SU-DHL-6 (cell line): ENCODE measurements around the gene OXSR1.

Source experiments
- H2AFZ ChIP-seq: fragments of 200-600 bp; sonication (generic); 2 replicates; pipeline ENCODE4 v1.6.1; 2014; ENCODE audit warnings: low read depth, mild to moderate bottlenecking, moderate library complexity, mixed read lengths, antibody characterized with exemption, low read length; ENCODE audit not compliant: severe bottlenecking
- H3F3A ChIP-seq: fragments of 200-600 bp; shearing (Covaris generic); 2 replicates; pipeline ENCODE4 v1.6.0; 2016; ENCODE audit warnings: antibody characterized with exemption, mild to moderate bottlenecking; ENCODE audit not compliant: insufficient read depth
- H3K27ac ChIP-seq: fragments of 200-600 bp; sonication (generic); 2 replicates; pipeline ENCODE4 v1.5.1; 2016; ENCODE audit warnings: low read depth, mild to moderate bottlenecking, low read length, moderate library complexity, mixed read lengths
- H3K27me3 ChIP-seq: fragments of 200-600 bp; sonication (generic), shearing (Covaris generic); 2 replicates; pipeline ENCODE4 v1.6.0; 2014; ENCODE audit warnings: mild to moderate bottlenecking, low read length
- H3K36me3 ChIP-seq: fragments of 200-600 bp; sonication (generic); 2 replicates; pipeline ENCODE4 v1.6.1; 2014; ENCODE audit warnings: mild to moderate bottlenecking, low read length, mixed read lengths
- H3K4me2 ChIP-seq: fragments of 300-600, 200-600 bp; shearing (Covaris generic), sonication (generic); 2 replicates; pipeline ENCODE4 v1.6.0; 2014; ENCODE audit warnings: low read length, low read depth, mild to moderate bottlenecking; ENCODE audit not compliant: poor library complexity, severe bottlenecking
- H3K4me3 ChIP-seq: fragments of 200-600 bp; sonication (generic); 2 replicates; pipeline ENCODE4 v1.5.1; 2014; ENCODE audit warnings: antibody characterized with exemption, low read length, mild to moderate bottlenecking, mixed read lengths; ENCODE audit not compliant: insufficient read depth, poor library complexity, severe bottlenecking
- H3K79me2 ChIP-seq: fragments of 200-600 bp; sonication (generic); 2 replicates; pipeline ENCODE4 v1.6.1; 2014; ENCODE audit warnings: mild to moderate bottlenecking, low read length, moderate library complexity; ENCODE audit not compliant: insufficient read depth
- H3K9ac ChIP-seq: fragments of 200-600 bp; sonication (generic); 2 replicates; pipeline ENCODE4 v1.7.0; 2014; ENCODE audit warnings: mild to moderate bottlenecking, low read length
- H3K9me2 ChIP-seq: fragments of 200-600 bp; sonication (generic); replicated peaks from 2 replicates; pipeline ENCODE4 v1.6.1; 2014; ENCODE audit warnings: low read length; ENCODE audit not compliant: insufficient read depth
- H3K9me3 ChIP-seq: fragments of 200-600 bp; sonication (generic); 2 replicates; pipeline ENCODE4 v1.6.1; 2014; ENCODE audit warnings: low read length, mixed read lengths; ENCODE audit not compliant: insufficient read depth
- H4K20me1 ChIP-seq: fragments of 200-600 bp; sonication (generic); 2 replicates; pipeline ENCODE4 v1.6.1; 2014; ENCODE audit warnings: low read depth, mild to moderate bottlenecking, antibody characterized with exemption, low read length, moderate library complexity, mixed read lengths
- EZH2phosphoT487 ChIP-seq: fragments of 200-600 bp; sonication (generic), shearing (Covaris generic); conservative IDR thresholded peaks from 2 replicates; pipeline ENCODE4 v1.6.1; 2018; ENCODE audit warnings: mild to moderate bottlenecking, antibody characterized with exemption, low read length, moderate library complexity, mixed read lengths
- TF ChIP-seq, protein P1 (sequence below): fragments of 200-600 bp; sonication (generic); IDR thresholded peaks from one replicate; pipeline ENCODE4 v1.5.1; 2017; ENCODE audit warnings: antibody characterized with exemption, mild to moderate bottlenecking, low read length, moderate library complexity; ENCODE audit not compliant: insufficient read depth, poor library complexity, severe bottlenecking

The OXSR1 gene

GRCh38 chr3:38214560-38214959 is 49.2 kb downstream of the OXSR1 start:
- H3K9me3 ChIP-seq: no peaks in the 10 kb centered on the region
- peaks cover 47% of the 10 kb centered on the region for H3K79me2 ChIP-seq
- H3K9ac ChIP-seq: no peak overlapping the region
- no peak overlapping the region for H2AFZ ChIP-seq
- no peaks in the 10 kb centered on the region for H3K9me2 ChIP-seq
- H3K27me3 ChIP-seq: no peaks in the 10 kb centered on the region
- no peak overlapping the region for H3K4me2 ChIP-seq
- no peak overlapping the region for H3K4me3 ChIP-seq
- no peaks in the 10 kb centered on the region for H3F3A ChIP-seq
- H4K20me1 ChIP-seq: 0 out of 2 replicates have a peak, but pooled peaks cover 3% of the 10 kb centered on the region
- TF ChIP-seq, protein P1, sequence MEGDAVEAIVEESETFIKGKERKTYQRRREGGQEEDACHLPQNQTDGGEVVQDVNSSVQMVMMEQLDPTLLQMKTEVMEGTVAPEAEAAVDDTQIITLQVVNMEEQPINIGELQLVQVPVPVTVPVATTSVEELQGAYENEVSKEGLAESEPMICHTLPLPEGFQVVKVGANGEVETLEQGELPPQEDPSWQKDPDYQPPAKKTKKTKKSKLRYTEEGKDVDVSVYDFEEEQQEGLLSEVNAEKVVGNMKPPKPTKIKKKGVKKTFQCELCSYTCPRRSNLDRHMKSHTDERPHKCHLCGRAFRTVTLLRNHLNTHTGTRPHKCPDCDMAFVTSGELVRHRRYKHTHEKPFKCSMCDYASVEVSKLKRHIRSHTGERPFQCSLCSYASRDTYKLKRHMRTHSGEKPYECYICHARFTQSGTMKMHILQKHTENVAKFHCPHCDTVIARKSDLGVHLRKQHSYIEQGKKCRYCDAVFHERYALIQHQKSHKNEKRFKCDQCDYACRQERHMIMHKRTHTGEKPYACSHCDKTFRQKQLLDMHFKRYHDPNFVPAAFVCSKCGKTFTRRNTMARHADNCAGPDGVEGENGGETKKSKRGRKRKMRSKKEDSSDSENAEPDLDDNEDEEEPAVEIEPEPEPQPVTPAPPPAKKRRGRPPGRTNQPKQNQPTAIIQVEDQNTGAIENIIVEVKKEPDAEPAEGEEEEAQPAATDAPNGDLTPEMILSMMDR: no peak
- peaks cover 3% of the 10 kb centered on the region; the same call in 1 of the 2 replicates for H3K36me3 ChIP-seq
- no peak overlapping the region for H3K27ac ChIP-seq

DNA sequence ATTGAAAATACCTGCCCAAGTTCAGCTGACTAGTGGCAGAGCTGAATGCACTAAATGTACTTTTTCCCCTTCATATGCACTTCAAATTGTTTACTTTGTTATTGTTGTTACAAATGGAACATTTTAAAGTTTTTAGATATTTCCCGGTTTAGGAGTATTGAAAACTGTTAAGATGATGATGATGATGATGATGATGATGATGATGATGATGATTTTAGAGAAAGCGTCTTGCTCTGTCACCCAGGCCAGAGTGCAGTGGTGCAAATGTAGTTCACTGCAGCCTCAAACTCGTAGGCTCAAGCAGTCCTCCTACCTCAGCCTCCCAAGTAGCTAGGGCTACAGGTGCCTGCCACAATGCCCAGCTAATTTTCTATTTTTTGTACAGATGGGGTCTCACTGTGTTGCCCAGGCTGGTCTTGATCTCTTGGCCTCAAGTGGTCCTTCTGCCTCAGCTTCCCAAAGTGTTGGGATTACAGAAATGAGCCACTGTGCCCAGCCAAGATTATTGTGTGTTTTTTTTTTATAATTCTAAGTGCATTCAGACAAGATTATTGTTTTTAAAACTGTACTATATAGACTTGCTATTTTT is 54.4 kb downstream of the OXSR1 start:
- H4K20me1 ChIP-seq: 0 out of 2 replicates have a peak, but pooled peaks cover 4% of the 10 kb centered on the region
- peaks cover 17% of the 10 kb centered on the region; the same call in 1 of the 2 replicates for H3K79me2 ChIP-seq
- H3K4me2 ChIP-seq: no peak overlapping the region
- H3F3A ChIP-seq: no peaks in the 10 kb centered on the region
- H3K4me3 ChIP-seq: no peak overlapping the region
- H3K36me3 ChIP-seq: peaks cover 15% of the 10 kb centered on the region
- H3K27me3 ChIP-seq: no peaks in the 10 kb centered on the region
- no peak overlapping the region for H3K27ac ChIP-seq
- H3K9me2 ChIP-seq: no peaks in the 10 kb centered on the region
- H3K9me3 ChIP-seq: no peaks in the 10 kb centered on the region
- no peak overlapping the region for H3K9ac ChIP-seq
- TF ChIP-seq, protein P1: no peak
- TF ChIP-seq EZH2phosphoT487: no peak
- H2AFZ ChIP-seq: no peak overlapping the region

DNA sequence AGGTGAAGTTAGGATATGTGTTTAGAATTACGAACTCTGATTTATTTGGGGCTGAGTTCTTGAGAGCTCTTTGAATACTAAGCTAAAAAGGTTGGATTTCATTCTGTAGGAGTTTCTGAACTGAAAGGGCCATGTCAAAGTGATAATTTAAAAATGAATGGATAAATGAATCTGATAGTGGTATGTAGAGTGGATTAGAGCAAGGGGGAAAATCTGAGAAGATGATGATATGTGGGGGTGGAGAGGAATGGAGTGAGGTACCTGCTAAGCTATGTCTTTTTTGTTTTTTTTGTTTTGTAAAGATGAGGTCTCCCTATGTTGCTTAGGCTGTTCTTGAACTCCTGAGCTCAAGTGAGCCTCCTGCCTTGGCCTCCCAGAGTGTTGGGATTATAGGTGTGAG is 55.7 kb downstream of the OXSR1 start:
- Histone ChIP-seq H3K27ac (no peak overlapping the region), H3K9me3 (no peaks in the 10 kb centered on the region), H3K4me3 (no peak overlapping the region), H2AFZ (no peak overlapping the region), H3K36me3 (peaks cover 25% of the 10 kb centered on the region), H3K9me2 (no peaks in the 10 kb centered on the region), H3K4me2 (no peak overlapping the region), H3F3A (no peaks in the 10 kb centered on the region), H3K9ac (no peak overlapping the region), H4K20me1 (0 out of 2 replicates have a peak, but pooled peaks cover 6% of the 10 kb centered on the region), H3K79me2 (peaks cover 15% of the 10 kb centered on the region; the same call in 1 of the 2 replicates), H3K27me3 (no peaks in the 10 kb centered on the region)
- no peak for TF ChIP-seq EZH2phosphoT487
- TF ChIP-seq, protein P1: no peak
